Measurements from ENCODE around the gene TRIOBP.
"Not testable (repeated sequence)": the region's sequence is repeated elsewhere in the genome, so short reads cannot be mapped to it uniquely, and the experiment has no call there.

The TRIOBP gene, protein sequence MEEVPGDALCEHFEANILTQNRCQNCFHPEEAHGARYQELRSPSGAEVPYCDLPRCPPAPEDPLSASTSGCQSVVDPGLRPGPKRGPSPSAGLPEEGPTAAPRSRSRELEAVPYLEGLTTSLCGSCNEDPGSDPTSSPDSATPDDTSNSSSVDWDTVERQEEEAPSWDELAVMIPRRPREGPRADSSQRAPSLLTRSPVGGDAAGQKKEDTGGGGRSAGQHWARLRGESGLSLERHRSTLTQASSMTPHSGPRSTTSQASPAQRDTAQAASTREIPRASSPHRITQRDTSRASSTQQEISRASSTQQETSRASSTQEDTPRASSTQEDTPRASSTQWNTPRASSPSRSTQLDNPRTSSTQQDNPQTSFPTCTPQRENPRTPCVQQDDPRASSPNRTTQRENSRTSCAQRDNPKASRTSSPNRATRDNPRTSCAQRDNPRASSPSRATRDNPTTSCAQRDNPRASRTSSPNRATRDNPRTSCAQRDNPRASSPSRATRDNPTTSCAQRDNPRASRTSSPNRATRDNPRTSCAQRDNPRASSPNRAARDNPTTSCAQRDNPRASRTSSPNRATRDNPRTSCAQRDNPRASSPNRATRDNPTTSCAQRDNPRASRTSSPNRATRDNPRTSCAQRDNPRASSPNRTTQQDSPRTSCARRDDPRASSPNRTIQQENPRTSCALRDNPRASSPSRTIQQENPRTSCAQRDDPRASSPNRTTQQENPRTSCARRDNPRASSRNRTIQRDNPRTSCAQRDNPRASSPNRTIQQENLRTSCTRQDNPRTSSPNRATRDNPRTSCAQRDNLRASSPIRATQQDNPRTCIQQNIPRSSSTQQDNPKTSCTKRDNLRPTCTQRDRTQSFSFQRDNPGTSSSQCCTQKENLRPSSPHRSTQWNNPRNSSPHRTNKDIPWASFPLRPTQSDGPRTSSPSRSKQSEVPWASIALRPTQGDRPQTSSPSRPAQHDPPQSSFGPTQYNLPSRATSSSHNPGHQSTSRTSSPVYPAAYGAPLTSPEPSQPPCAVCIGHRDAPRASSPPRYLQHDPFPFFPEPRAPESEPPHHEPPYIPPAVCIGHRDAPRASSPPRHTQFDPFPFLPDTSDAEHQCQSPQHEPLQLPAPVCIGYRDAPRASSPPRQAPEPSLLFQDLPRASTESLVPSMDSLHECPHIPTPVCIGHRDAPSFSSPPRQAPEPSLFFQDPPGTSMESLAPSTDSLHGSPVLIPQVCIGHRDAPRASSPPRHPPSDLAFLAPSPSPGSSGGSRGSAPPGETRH (N-terminal part only)

DNA sequence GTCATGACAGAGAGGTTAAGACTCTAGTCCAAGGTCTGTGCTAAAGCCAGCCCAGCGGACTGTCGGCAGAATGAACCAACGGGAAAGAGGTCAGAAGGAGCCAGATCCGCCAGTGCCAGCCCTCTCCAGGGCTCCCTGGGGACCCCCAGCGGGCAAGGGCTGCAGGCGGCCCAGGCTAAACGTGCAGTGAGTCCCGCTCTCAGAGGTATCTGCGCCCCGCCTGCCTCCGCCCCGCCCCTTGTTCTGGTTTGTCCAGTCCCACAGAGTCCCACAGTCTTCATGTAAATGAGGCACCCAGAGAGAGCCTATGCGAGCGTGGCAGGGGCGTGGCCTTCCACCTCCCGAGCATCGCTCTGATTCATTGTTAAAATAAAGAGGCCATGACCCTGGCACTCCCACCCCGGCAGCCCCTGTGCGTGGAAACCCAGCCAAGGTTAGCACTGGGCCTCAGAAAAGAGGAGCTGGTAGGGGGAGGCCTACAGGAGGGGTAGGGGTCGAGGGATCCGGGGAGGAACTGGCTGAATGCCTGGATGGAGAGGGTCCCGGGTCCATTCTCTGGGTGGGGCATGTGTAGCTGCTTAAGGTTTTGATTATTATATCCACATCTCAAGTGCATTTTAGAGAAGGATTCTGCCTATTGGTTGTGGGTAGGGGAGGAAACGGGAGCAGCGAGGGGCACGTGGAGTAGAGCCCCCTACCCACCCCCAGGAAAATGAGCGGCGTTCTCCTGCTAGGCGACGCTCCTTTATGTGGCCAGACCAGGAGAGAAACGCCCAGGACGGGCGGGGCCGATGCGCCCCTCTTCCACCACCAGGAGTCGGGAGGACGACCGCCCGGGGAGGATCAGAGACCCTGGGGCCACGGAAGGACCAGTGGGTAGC lies at the start of gene TRIOBP:
Gene TRIOBP, plus strand, starts transcription at position 392 of the 881 bp plus-strand sequence. CDS start 4,318 bp downstream, outside the sequence.
- peak in 1 of 3 experiments; percentile 94 for DNase-seq

DNA sequence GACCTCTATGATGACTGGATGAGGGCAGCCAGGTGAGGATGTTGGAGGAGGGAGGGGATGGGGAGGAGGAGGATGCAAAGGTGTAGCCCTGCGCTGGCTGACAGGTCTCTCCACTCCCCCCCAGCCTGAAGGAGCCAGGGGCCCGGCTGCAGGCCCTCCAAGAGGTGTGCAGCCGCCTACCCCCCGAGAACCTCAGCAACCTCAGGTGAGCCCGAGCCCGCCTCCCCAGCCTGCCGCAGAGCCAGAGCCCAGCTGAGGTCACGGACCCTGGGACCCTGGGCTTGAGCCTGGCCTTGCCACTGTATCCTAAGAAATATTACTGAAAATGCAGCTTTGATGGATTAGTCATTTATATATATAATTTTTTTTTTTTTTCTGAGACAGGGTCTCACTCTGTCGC lies 49.5 kb upstream of the TRIOBP start:
- DNase-seq, result no peak

DNA sequence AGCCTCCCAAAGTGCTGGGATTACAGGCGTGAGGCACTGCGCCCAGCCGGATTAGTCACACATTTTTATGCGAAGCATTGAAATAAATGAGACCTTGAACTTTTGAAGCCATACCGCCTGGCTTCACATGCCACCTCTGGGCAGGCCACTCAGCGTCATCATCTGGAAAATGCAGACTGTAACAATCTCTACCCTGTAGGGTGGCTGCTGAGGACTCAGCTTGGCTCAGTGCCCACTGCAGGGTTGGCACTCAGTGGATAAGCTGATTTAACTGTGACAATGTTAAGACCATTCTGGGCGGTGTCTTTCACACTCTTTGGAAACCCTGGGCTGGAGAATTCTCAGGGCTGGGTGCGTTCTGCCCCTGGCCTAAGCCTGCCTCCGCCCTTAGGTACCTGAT lies 48.9 kb upstream of the TRIOBP start:
- DNase-seq, result no peak

DNA sequence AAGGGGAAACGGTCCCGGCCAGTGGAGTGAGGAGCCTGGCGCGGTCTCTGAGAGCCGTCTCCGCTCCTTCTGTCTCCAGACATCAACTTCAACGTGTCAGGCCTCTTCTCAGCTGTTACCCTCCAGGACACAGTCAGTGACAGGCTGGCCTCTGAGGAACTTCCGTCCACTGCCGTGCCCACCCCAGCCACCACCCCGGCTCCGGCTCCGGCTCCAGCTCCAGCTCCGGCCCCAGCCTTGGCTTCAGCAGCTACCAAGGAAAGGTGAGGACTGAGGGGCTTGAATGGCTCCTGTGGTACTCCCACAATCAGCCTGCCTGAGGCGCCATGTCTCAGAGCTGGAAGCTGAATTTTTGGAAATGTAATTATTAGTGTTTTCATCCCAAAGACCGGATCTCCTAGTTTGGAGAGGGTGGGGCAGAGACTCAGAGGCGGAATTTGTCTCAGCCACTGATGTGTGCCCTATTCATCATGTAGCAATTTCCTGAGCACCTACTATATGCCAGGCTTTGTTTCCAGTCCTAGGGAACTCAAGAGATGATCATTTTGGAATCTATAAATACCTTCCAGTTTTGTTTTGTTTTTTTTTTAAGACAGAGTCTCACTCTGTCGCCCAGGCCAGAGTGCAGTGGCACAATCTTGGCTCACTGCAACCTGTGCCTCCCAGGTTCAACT lies 46.2 kb upstream of the TRIOBP start:
- no peak for DNase-seq

DNA sequence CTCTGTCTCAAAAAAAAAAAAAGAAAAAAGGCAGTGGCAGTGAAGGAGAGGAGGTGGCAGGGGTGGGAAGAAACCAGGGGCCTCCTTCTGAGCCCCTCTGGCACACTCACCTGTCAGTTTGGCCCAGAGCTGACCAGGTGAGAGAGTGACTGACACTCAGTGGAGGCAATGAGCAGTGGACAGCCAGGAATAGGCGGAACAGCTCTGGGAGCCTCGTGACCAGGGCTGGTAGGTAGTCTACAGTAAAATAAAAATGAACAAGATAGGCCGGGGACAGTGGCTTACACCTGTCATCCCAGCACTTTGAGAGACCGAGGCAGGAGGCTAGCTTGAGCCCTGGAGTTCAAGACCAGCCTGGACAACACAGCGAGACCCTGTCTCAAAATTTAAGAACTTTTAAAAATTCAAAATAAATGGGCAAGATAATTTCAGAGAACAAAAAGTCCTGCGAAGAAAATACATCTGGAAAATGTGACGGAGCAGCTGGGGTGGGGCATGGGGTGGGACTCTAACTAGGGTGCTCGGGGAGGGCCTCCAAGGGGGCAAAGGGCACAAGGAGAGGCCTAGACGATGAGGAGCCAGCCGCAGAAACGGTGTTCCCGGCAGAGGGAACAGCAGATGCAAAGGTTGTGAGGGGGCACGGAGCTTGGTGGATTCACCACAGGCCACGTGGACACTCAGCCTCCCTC lies 42.1 kb upstream of the TRIOBP start:
- DNase-seq, result no peak

DNA sequence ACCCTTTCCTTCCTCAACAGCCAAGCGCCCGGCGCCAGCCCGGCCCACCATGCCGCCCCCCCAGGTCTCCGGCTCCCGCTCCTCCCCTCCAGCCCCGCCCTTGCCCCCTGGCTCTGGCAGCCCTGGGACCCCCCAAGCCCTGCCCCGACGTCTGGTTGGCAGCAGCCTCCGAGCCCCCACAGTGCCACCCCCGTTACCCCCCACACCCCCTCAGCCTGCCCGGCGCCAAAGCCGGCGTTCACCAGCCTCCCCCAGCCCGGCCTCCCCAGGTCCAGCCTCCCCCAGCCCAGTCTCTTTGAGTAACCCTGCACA lies 41.6 kb upstream of the TRIOBP start:
- no peak for DNase-seq

DNA sequence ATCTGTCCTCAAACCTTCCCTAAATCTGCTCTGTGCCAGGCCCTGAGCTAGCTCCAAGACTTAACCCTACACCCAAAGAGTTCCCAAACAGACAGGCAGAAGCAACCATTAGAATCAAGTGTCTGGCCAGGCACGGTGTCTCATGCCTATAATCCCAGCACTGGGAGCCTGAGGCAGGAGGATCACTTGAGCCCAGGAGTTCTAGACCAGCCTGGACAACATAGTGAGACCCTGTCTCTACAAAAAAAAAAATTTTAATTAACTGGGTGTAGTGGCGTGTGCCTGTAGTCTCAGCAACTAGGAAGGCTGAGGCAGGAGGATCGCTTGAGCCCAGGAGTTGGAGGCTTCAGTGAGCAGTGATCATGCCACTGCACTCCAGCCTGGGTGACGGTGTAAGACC lies 40.3 kb upstream of the TRIOBP start:
- not testable (repeated sequence) for DNase-seq

DNA sequence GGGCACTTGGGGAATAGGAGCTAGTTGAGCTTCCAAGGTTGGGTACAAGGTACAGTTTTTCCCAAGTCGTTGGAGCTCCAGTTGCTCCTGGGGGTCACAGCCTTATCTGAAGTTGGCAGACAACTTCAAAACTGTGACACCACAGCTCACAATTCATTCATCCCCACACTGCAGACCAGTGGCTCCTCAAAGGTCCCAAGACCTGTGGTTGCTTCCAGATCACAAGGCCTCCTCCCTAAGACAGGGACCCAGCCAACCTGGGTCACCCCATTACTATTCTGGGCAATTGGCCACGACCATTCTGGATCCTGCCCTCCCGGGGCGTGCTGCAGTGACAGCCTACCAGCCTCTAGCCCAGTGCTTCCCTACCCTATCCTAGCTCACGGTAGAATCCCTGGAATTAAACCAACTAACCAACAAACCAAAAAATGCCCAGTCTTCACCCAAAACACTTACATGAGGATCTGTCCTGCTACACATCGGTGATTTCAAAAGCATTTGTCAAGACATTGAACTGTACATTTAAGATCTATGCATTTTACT lies 39.2 kb upstream of the TRIOBP start:
- DNase-seq, result no peak

DNA sequence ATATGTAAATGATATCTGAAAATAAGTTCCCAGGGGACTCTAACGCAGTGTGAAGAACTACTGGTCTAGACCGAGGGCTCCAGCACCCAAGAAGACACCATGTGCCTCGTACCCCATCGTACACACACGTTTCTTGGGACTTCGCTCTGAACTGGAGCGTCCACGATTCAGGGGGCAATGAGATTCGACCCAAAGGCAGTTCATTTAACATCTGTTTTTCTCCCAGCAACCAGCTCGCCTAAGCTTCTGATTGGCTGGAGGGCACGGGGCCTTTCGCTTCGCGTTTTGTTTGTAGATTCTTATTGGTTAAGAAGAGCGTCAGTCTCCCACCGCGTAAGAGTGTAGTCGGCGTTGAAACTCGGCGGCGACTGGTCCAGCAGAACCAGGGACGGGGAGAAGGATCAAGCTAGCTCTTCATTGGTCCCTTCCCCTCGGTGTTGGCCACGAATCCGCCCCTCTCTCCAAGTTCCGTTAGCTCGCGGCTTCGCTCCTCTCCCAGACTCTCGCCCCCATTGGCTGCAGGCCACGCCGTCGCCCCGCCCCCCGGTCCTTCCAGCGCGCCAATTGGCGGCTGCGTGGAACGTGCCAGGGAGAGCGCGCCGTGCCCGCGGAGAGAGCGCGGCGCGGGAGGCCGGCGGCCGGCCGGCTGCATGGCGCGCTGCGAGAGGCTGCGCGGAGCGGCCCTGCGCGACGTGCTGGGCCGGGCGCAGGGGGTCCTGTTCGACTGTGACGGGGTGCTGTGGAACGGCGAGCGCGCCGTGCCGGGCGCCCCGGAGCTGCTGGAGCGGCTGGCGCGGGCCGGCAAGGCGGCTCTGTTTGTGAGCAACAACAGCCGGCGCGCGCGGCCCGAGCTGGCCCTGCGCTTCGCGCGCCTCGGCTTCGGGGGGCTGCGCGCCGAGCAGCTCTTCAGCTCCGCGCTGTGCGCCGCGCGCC lies 38.4 kb upstream of the TRIOBP start, which contains the start of gene PDXP:
Gene PDXP, plus strand, starts transcription at position 591 of the 933 bp plus-strand sequence. Its CDS starts 60 bp downstream, at position 651.
- peak; percentile 93 to 99 (median 99) for DNase-seq

DNA sequence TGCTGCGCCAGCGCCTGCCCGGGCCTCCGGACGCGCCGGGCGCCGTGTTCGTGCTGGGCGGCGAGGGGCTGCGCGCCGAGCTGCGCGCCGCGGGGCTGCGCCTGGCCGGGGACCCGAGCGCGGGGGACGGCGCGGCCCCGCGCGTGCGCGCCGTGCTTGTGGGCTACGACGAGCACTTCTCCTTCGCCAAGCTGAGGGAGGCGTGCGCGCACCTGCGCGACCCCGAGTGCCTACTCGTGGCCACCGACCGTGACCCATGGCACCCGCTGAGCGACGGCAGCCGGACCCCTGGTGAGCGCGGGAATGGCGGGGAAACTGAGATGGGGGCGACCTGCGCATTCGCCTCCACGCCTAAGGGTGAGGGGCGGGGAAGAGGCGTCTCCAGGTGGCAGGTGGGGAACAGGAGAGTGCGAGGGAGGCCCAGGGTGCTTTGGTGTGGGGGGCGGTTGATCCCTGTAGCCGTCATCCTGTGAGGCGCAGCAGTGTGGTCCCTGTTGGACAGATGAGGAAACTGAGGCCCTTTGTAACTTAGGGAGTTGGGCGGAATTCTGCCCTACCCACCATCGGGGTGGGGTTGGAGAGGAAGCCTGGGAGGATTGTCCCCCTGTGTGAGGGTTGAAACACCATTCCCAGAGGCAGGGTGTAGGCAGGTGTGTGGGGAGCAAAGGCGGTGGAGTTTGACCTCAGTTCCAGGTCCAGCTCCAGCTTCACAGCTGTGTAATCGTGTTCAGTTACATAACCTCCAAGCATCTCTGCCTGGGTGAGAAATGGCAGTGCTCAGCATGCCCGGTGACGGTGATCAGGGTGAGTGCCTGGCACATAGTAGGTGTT lies 37.6 kb upstream of the TRIOBP start:
- peak in 2 of 3 experiments; percentile 18 to 45 for DNase-seq

DNA sequence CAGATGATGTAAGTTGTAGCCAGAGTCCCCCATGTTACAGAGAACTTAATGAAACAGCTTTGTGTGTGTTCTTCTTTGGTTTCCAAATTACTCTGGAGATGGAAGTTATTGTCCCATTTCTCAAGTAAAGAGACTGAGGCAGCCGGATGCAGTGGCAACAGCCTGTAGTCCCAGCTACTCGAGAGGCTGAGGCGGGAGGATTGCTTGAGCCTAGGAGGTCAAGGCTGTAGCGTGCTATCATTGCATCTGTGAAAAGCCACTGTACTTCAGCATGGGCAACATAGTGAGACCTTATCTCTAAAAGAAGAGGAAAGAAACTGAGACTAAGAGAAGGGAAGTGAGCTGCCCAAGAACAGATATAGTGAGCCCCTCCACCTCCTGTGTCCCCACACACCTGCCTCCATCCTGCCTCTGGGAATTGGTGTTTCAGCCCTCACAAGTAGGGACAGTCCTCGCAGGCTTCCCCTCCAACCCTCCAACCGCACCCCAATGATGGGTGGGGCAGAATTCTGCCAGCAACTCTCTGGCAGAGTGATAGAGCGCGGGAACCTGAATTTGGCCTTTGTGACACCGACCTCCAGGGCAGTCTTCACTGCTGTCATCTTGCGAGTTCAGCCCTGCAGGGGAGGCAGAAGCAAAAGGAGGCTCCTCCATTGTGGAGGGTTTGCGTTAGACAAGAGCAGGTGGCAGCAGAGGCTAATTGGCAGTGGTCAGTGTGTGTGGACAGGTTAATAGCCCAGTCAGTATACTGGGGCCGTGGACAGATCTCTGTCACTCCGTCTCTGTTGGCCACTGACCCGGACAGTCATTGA lies 36.7 kb upstream of the TRIOBP start:
- peak in 1 of 3 experiments; percentile 7 for DNase-seq

DNA sequence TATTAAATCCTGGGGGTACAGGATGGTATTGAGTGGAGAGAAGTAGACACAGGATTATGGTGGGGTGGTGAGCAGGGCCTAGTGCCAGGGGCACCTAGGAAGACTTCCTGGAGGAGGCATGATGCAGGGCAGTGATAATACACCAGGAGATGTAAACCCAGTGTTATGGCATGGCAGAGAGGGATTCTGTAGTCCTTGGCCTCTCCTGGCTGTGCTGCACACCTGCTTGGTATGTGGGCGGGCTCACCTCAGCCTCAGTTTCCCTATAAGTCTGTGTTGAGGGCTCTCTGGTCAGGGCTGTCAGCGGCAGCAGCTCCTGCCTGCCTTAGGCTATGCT lies 36.2 kb upstream of the TRIOBP start:
- DNase-seq, result no peak

DNA sequence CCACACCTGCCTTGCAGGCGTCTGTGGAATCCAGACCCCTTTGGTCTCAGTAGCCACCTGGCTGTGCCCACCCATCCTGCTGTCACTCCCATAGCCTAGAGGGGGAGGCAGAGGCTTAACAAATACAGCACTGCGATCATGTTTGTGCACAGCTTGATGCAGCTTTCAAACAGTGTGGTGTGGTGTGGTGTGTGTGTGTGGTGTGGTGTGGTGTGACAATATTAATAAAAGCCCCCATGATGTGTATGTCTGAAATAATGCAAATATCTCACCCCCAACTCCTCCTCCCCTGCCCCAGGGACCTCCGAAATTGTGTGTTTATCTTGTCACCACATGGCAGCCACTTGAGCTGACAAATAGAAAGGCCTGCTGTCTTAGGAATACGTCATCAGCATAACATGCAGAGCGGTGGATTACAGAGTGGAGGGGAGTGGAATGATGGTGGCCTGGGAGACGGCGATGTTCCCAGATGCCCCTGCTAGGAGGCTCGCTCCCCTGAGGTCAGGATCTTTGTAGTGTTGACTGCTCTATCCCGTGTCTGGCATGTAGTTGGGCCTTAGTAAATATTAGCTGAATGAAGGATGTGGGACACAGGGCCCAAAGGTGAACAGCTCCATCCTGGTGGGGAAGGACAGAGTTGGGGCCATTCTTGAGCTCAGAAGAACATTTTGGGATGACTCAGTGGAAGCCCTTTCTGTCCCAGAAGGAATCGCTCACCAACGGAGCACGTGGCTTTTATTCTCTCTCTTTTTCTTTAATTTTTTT lies 35.5 kb upstream of the TRIOBP start:
- peak; percentile 48 to 82 (median 60) for DNase-seq

DNA sequence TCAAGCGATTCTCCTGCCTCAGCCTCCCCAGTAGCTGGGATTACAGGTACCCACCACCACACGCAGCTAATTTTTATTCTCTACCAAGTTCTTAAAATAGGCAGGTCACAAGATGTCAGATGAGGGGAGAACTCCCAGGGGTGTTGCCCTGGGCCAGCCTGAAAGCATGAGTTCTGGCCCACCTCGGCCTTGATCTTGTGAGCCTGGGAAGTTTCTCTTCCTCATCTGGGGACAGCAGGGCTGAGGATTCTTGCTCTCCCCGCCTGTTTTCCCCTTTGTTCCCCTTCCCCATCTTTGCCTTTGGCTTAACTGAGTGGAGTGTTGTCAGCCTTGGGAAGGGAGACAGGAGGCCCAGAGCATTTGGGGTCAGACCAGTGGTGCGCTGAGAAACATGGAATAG lies 34.8 kb upstream of the TRIOBP start:
- DNase-seq, result no peak

DNA sequence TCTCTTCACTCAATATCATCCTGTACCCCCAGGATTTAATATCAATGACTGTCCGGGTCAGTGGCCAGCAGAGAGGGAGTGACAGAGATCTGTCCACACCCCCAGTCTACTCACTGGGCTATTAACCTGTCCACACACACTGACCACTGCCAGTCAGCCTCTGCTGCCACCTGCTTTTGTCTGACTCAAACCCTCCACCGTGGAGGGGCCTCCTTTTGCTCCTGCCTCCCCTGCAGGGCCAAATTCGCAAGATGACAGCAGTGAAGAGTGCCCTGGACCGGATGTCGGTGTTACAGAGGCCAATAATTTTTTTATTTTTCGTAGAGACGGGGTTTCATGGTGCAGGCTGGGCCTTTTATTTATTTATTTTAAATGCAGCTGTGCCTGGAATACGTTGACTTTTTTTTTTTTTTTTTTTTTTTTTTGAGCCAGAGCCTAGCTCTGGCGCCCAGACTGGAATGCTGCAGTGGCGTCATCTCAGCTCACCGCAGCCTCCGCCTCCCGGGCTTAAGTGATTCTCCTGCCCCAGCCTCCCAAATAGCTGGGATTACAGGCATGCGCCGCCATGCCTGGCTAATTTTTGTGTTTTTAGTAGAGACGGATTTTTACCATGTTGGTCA lies 33.2 kb upstream of the TRIOBP start:
- no peak for DNase-seq
